Suprapubic skin (tissue), 3 donors: ENCODE measurements around the gene TNS1.

Experiments used
- CTCF ChIP-seq, 2 donors: fragments of 200-600 bp in 1 of 2; fragments of 450-650 bp in 1 of 2; sonication (generic) in 1 of 2; IDR thresholded peaks; one replicate each; pipeline ENCODE4 v1.5.1; 2016 to 2019; ENCODE audit warnings: antibody characterized with exemption in 2 of 2, mild to moderate bottlenecking in 1 of 2, moderate library complexity in 1 of 2
- POLR2AphosphoS5 ChIP-seq, 3 donors: sonication (generic); formaldehyde crosslinking; IDR thresholded peaks; one replicate each; pipeline ENCODE4 v1.6.1; 2017; ENCODE audit warnings: antibody characterized with exemption in 3 of 3

- TF ChIP-seq CTCF (IDR thresholded peaks at IDR 0.05) (no peak), POLR2AphosphoS5 (IDR thresholded peaks at IDR 0.05) (no peak)
Measured at GRCh38 chr2:218020966-218021535, 18.3 kb upstream of the TNS1 start.
